Measurements from ENCODE around the gene XRCC3.

- TF ChIP-seq EZH2phosphoT487 (IDR thresholded peaks at IDR 0.05; ENCODE audit: low read depth, severe bottlenecking, unreplicated experiment) (no peak), CTCF (IDR thresholded peaks at IDR 0.05; ENCODE audit: poor library complexity) (no peak)
Measured at GRCh38 chr14:103753774-103754173, 38.5 kb upstream of the XRCC3 start.
